Gastroesophageal sphincter (tissue), 4 donors: ENCODE results near the gene CTNNB1. TPM values are rescaled to one million over a fixed set of nuclear protein-coding genes. Genes with fewer than 3 reads are reported as not detected.

Experiments
- ATAC-seq: fragments of 150-250 bp; one replicate; pipeline ENCODE4 v1.9.1; 2016; ENCODE audit warnings: mild to moderate bottlenecking, moderate library complexity
- H3K27ac ChIP-seq, 4 donors: fragments of 200-600 bp; sonication (generic) in 3 of 4; 1 replicate in 3 of 4; 2 replicates in 1 of 4; pipeline ENCODE4 v1.5.1; 2016 to 2019
- H3K27me3 ChIP-seq: fragments of 200-600 bp; sonication (generic); one replicate; pipeline ENCODE4 v1.5.1; 2019
- H3K36me3 ChIP-seq, 2 donors: fragments of 200-600 bp; sonication (generic); one replicate each; pipeline ENCODE4 v1.5.1; 2019; ENCODE audit warnings: control low read depth in 1 of 2
- H3K4me1 ChIP-seq, 3 donors: fragments of 200-600 bp; sonication (generic); 1 replicate in 2 of 3; 2 replicates in 1 of 3; pipeline ENCODE4 v1.5.1; 2016 to 2019; ENCODE audit warnings: control low read depth in 2 of 3
- H3K4me3 ChIP-seq, 2 donors: fragments of 200-600 bp; sonication (generic); one replicate each; pipeline ENCODE4 v1.5.1; 2019; ENCODE audit warnings: mild to moderate bottlenecking in 1 of 2, moderate library complexity in 1 of 2
- H3K9me3 ChIP-seq, 3 donors: fragments of 200-600 bp; sonication (generic); one replicate each; pipeline ENCODE4 v1.5.1; 2017 to 2019; ENCODE audit warnings: control low read depth in 2 of 3
- EP300 ChIP-seq: sonication (generic); formaldehyde crosslinking; IDR thresholded peaks from one replicate; pipeline ENCODE4 v1.6.1; 2017; ENCODE audit warnings: antibody characterized with exemption, mild to moderate bottlenecking
- POLR2A ChIP-seq, 2 donors: fragments of 450-650 bp; IDR thresholded peaks; one replicate each; pipeline ENCODE4 v1.6.1; 2017; ENCODE audit warnings: antibody characterized with exemption in 2 of 2, mild to moderate bottlenecking in 2 of 2, moderate library complexity in 1 of 2
- POLR2AphosphoS5 ChIP-seq: sonication (generic); formaldehyde crosslinking; IDR thresholded peaks from one replicate; pipeline ENCODE4 v1.6.1; 2017; ENCODE audit warnings: antibody characterized with exemption
- WGBS, 2 donors: methylation state at CpG; one replicate each; pipeline ENCODE4 v1.1.5; 2018; ENCODE audit warnings: low coverage in 1 of 2; 5-methylcytosine and 5-hydroxymethylcytosine counted together
- total RNA-seq, 4 donors: library from RNA; depleted of rRNA; stranded (reverse); fragments of >200 nt; gene quantifications; one replicate each; pipeline ENCODE4 v1.1.0, GENCODE V29; 2016
- TF ChIP-seq, protein P1 (sequence below), 4 experiments: fragments of 200-600 bp in 2 of 4; fragments of 450-650 bp in 2 of 4; sonication (generic) in 1 of 4; IDR thresholded peaks; one replicate each; pipeline ENCODE4 v1.5.1; 2017 to 2019; ENCODE audit warnings: antibody characterized with exemption in 4 of 4, mild to moderate bottlenecking in 2 of 4, moderate library complexity in 2 of 4

CTNNB1 gene
- total RNA-seq, 4 donors from 2014 or later, result 338 to 449 (median 412) TPM

DNA sequence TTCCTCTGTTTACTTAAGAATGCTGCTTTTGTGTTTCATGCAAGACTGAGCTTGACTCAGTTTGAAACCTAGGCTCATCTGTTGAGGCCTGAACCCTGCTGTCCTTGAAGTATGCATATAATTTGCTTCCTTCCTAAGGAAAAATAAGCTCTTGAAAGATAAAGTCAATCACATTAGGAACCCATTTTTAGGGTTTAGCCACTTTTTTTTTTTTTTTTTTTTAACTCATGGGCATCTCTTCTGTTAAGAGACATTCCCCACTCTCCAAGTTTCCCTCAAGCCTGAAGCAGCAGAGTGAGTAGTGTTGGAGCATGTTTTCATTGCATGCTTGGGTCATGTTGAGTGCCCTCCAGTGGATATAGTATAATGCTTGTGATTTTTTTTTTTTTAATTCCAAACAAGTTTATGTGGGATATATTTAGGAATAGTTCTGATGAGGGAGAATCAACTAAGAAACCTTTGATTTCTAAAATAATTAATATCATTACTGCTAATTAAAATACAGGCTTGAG is 3.6 kb downstream of the CTNNB1 start:
- Histone ChIP-seq H3K36me3 (no peaks in the 10 kb centered on the region), H3K27ac (no peak overlapping the region), H3K4me3 (peak overlapping the region in 1 of 2 donors; percentile 97), H3K4me1 (peaks cover 16 to 79% (median 27%) of the 10 kb centered on the region in 3 donors), H3K27me3 (no peaks in the 10 kb centered on the region), H3K9me3 (no peaks in the 10 kb centered on the region)
- no peak for TF ChIP-seq EP300
- TF ChIP-seq, protein P1, sequence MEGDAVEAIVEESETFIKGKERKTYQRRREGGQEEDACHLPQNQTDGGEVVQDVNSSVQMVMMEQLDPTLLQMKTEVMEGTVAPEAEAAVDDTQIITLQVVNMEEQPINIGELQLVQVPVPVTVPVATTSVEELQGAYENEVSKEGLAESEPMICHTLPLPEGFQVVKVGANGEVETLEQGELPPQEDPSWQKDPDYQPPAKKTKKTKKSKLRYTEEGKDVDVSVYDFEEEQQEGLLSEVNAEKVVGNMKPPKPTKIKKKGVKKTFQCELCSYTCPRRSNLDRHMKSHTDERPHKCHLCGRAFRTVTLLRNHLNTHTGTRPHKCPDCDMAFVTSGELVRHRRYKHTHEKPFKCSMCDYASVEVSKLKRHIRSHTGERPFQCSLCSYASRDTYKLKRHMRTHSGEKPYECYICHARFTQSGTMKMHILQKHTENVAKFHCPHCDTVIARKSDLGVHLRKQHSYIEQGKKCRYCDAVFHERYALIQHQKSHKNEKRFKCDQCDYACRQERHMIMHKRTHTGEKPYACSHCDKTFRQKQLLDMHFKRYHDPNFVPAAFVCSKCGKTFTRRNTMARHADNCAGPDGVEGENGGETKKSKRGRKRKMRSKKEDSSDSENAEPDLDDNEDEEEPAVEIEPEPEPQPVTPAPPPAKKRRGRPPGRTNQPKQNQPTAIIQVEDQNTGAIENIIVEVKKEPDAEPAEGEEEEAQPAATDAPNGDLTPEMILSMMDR (IDR thresholded peaks at IDR 0.05), result peak in 2 of 4 experiments; percentile 6 to 42
- TF ChIP-seq POLR2AphosphoS5, result no peak
- no peak for TF ChIP-seq POLR2A (IDR thresholded peaks at IDR 0.05)
- ATAC-seq, result no peak

DNA sequence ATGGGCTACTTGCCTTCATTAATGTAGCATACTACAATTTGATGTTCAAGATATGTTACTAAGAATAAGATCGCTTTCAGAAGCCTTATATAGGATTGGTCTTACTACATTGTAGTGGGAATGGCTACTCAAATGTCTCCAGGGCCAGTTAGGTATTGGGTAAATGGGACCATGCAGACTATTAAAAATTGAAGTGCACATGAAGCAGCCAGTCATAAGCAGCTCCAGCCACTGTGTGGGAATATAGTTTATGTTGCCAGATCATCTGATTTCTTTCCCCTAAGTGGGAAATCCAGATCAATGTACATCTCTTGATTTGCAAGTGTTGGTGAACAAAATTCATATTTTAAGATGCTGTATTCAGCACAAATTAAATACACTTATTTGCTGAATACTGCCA is 5.1 kb downstream of the CTNNB1 start:
- ATAC-seq, result no peak
- Histone ChIP-seq H3K4me3 (no peak overlapping the region), H3K27me3 (no peaks in the 10 kb centered on the region)

DNA sequence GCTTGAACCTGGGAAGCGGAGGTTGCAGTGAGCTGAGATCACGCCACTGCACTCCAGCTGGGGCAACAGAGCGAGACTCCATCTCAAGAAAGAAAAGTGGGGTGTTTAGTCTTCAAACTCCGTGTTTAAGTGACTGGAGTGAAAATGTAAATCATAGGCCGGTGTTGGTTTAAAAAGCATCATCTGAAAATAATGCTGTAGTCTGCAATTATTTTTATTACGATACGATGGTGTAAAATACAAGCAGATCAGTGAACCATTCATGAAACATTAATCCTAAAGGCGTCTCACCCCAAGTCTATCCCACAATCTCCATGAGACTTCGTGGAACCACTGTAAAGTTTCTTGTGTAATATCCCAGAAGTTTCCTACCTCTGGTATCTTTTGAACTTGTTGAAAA is 6.3 kb downstream of the CTNNB1 start:
- 63 to 73% methylated on average over 9 of the region's 9 CpGs for WGBS, 2 donors
- TF ChIP-seq POLR2AphosphoS5 (no peak), POLR2A (IDR thresholded peaks at IDR 0.05) (no peak), EP300 (no peak)
- TF ChIP-seq, protein P1 (IDR thresholded peaks at IDR 0.05), result no peak

More for the DNA sequence above, 5.1 kb downstream of the CTNNB1 start:
- Histone ChIP-seq H3K36me3 (no peaks in the 10 kb centered on the region), H3K9me3 (no peaks in the 10 kb centered on the region), H3K4me1 (peaks cover 22 to 85% (median 31%) of the 10 kb centered on the region in 3 donors), H3K27ac (no peak overlapping the region)
- TF ChIP-seq POLR2AphosphoS5 (no peak), EP300 (no peak), POLR2A (IDR thresholded peaks at IDR 0.05) (no peak)
- TF ChIP-seq, protein P1 (IDR thresholded peaks at IDR 0.05), result no peak
- WGBS, 2 donors, result 59 to 86% methylated on average over 1 of the region's 1 CpG

DNA sequence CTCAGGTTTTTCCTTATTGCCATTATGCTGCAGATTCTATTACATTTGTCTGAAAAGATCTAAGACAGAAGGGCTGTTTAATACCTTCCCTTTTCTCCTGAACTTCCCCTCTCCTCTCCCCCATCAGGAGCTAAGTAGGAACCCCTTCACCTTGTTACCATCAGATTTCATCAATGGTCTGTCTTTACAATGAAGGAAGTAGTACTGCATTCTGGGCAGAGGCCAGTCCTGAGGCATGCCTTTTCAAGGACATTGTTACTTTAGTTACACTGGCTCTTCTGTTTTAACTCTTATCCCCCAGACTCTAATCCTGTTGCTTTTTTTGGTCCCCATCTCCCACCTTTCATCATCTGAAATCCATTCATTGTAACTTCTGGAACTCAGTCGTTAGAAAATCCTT is 8.1 kb downstream of the CTNNB1 start:
- Histone ChIP-seq H3K9me3 (no peaks in the 10 kb centered on the region), H3K27ac (no peak overlapping the region), H3K27me3 (no peaks in the 10 kb centered on the region), H3K4me1 (peaks cover 18 to 75% (median 31%) of the 10 kb centered on the region in 3 donors), H3K4me3 (no peak overlapping the region), H3K36me3 (no peaks in the 10 kb centered on the region)
- 0 to 9% methylated on average over 1 of the region's 1 CpG for WGBS, 2 donors
- ATAC-seq, result no peak
- TF ChIP-seq EP300, result no peak

More for the DNA sequence above, 6.3 kb downstream of the CTNNB1 start:
- H3K4me1 ChIP-seq, result peaks cover 22 to 85% (median 31%) of the 10 kb centered on the region in 3 donors
- H3K4me3 ChIP-seq, result no peak overlapping the region
- no peaks in the 10 kb centered on the region for H3K27me3 ChIP-seq
- no peak overlapping the region for H3K27ac ChIP-seq
- H3K36me3 ChIP-seq, result no peaks in the 10 kb centered on the region
- no peaks in the 10 kb centered on the region for H3K9me3 ChIP-seq
- no peak for ATAC-seq

DNA sequence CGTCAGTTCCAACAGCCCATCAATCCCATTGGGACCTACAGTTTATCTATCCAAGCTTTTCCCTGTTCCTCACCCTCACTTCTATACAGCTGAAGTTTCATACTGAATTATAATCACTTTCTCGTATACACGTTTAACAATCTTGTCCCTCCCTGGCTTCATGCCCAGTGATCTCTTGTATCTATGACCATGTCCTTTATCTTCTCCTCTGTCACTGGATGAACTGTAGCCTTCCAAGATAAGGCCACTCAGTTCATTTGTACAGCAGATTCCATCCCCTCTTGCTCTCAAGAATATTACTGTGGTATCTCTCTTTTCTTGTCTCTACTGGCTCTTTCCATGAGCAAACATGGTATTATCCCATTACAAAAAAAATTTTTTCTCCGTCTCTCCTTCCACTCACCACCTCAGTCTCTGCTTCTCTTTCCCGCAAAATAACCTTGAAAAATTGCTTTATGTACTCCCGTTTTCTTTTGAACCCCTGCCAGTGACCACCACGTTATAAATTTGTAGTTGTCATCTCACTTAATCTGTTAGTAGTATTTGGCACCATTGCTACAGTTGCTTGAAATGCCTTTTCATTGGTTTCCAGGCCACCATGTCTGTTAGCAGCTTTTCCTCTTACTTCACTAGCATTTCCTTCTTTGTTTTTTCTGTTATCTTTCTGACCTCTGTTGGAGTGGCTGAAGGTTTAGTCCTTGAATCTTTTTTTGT is 9.4 kb downstream of the CTNNB1 start:
- 42 to 52% methylated on average over 7 of the region's 7 CpGs for WGBS, 2 donors

More for the DNA sequence above, 9.4 kb downstream of the CTNNB1 start:
- Histone ChIP-seq H3K27ac (no peak overlapping the region), H3K9me3 (no peaks in the 10 kb centered on the region), H3K27me3 (no peaks in the 10 kb centered on the region), H3K36me3 (no peaks in the 10 kb centered on the region), H3K4me1 (peaks cover 18 to 74% (median 35%) of the 10 kb centered on the region in 3 donors), H3K4me3 (no peak overlapping the region)
- ATAC-seq, result no peak
- TF ChIP-seq, protein P1 (IDR thresholded peaks at IDR 0.05), result no peak
- TF ChIP-seq EP300, result no peak
- no peak for TF ChIP-seq POLR2A (IDR thresholded peaks at IDR 0.05)
- no peak for TF ChIP-seq POLR2AphosphoS5
